Measurements from ENCODE around the gene FFAR3.
"Not testable (repeated sequence)": the region's sequence is repeated elsewhere in the genome, so short reads cannot be mapped to it uniquely, and the experiment has no call there.

The FFAR3 gene

DNA sequence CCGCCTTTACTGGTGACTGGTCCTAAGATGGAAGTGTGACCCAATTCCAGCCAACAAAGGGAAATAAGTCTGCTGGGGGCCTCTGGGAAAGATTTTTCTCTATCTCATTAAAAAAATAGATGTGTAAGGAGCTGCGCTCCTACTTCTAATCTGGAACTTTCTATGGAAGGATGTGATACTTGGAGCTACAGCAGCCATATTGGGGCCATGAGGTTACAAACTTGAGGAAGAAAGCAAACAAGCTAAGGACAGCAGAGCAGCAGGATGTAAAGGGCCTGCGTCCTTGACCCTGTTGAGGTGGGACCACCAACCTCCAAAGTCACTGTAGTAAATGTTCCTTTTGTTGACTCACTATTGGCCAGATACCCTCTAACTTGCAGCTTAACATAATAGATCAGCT is 20.1 kb downstream of the FFAR3 start:
- no peak for DNase-seq

GRCh38 chr19:35379545-35379944 is 21.3 kb downstream of the FFAR3 start:
- DNase-seq: not testable (repeated sequence)

- DNase-seq: no peak
These were observed 21.7 kb downstream of the FFAR3 start for GRCh38 chr19:35379992-35380391.

DNA sequence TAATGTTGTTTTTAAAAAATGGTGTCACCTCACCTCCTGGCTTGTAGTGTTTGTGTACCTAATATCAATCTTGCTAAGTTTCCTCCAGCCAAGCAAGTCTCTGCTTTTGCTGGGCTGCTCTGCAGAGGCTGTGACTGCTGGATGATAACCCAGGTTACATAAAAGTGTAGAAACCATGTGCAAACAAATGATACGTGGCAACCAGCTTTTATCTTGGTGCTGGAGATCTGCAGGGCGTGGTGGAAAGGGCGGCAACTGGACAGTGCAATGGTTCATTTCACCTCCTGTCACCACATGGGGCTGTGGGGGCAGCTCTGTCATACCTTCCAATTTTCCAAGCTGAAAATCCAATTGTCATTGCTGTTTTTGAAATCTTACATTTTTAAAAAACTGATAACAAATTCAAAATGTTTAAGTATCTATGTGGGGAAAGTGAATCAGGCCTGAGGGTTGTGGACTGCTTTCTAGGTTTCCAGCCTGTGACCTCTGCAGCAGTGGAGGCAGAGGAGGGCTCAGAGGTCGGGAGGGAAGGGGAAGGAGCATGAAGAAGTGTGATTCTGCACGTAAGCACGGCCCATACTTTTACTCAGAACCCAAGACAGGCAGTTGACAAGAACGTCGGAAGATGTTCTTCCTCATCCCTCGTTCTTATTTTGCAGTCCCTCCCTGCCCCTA is 22.3 kb downstream of the FFAR3 start:
- no peak for DNase-seq

DNA sequence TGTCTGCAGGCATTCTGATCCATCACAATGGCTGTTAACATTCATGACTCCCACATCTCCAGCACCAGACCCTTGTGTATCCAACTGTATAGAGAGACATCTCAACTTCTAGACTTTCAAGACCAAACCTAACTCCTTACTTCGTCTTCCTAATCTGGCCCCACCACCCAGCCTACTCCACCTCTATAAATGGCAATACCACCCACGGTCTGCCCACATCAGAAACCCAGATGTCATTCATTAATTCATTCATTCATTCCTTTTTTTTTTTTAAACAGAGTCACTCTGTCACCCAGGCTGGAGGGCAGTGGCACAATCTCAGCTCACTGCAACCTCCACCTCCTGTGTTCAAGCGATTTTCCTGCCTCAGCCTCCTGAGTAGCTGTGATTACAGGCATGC is 23.1 kb downstream of the FFAR3 start:
- no peak for DNase-seq

DNA sequence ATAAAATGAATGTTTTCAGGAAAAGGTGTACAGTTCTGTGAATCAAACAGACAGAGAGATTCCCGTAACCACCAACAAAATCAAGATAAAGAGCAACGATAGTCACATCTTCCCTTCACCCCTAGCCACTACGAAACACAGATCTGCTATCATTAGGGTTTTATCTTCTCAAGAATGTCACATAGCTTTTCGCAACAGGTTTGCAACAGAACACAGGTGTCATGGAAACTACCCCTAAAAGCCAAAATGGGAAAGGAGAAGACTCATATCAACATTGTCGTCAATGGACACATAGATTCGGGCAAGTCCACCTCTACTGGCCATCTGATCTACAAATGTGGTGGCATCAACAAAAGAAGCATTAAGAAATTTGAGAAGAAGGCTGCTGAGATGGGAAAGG is 23.7 kb downstream of the FFAR3 start:
- DNase-seq: no peak

GRCh38 chr19:35383536-35383935 is 25.3 kb downstream of the FFAR3 start:
- no peak for DNase-seq

DNA sequence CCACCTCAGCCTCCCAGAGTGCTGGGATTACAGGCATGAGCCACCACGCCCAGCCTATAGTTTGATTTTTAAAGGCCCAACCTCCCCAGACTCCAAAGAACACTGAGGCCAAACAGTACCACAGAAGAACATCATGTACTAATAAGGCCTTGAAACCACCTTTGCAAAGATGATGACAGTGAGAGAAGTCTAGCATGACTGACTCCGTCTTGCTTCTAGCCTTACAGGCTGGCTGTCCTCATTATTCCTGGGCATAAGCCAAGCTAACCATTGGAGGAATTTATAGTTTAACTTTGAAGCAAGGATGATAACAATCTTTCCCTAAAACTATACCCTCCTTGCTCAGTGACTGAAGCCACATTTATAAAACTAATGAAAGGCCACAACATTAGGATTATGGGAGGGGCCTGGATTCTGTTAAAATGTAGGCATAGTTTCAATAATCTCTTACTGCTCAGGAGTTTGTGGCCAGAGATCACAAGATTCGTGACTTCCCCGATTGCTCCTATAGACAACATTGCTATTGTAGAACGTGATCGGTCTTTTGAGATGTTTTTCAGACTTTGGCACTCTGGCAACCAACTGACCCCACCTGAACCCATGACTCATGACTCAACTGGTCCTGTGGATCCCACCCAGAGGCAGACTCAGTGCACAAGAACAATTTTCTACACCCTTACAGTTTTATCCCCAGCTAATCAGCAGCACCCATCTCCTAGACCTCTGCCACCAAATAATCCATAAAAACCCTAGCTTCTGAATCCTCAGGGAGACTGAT is 30.2 kb downstream of the FFAR3 start:
- no peak for DNase-seq

DNA sequence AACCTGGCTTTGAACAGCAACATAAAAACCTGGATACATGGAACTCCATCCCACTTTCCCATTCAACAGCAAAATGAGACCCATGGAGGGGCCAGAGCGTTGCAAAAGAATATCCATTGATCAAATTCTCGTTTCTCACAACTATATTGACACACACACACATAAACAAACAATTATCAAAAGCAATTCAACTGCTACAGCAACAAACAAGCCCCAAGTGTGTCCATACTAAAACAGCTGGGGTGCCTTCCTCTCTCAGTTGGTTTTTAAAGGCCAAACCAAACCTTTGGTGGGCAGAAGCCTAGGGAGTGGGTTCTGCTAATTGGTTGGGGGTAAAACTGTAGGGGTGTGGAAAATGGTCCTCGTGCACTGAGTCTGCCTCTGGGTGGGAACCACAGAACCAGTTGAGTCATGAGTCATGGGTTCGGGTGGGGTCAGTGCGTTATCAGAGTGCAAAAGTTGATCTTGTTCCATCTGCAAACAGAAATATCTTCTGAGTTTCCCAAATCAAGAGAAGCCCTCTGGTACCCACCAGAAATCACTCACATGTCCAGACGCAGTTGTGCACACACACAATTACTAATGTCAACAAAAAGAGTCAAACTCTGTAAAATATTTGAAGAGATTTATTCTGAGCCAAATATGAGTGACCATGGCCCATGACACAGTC is 31.1 kb downstream of the FFAR3 start:
- DNase-seq: no peak

DNA sequence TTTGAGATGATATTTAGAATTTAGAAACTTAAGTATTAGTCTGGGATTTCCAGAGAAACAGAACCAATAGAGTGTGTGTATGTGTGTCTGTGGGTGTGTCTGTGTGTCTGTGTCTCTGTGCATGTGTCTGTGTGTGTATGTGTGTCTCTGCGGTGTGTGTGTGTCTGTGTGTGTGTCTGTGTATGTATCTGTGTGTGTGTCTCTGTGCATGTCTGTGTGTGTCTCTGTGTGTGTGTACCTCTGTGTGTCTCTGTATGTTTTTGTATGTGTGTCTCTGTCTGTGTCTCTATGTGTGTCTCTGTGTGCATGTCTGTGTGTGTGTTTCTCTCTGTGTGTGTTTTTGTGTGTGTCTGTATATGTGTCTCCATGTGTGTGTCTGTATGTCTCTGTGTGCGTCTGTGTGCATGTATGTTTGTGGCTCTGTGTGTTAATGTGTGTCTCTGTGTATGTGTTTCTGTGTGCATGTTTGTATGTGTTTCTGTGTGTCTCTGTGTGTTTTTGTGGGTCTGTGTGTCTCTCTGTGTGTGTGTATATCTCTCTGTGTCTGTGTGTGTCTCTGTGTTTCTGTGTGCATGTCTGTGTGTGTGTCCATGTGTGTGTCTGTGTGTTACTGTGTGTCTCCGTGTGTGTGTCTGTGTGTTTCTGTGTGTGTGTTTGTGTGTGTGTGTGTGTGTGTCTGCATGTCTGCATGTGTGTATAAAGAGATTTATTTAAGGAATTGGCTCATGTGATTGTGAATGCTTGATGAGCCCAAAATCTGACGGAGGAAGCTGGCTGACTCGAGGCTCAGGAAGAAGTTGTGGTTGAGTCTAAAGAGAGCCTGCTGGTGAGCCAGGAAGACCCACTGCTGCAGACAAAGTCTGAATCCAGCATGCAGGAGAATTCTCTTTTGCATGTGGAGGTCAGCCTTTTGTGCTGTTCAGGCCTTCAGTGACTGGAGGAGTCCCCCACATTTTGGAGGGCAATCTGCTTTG is 34.8 kb downstream of the FFAR3 start:
- DNase-seq: no peak

DNA sequence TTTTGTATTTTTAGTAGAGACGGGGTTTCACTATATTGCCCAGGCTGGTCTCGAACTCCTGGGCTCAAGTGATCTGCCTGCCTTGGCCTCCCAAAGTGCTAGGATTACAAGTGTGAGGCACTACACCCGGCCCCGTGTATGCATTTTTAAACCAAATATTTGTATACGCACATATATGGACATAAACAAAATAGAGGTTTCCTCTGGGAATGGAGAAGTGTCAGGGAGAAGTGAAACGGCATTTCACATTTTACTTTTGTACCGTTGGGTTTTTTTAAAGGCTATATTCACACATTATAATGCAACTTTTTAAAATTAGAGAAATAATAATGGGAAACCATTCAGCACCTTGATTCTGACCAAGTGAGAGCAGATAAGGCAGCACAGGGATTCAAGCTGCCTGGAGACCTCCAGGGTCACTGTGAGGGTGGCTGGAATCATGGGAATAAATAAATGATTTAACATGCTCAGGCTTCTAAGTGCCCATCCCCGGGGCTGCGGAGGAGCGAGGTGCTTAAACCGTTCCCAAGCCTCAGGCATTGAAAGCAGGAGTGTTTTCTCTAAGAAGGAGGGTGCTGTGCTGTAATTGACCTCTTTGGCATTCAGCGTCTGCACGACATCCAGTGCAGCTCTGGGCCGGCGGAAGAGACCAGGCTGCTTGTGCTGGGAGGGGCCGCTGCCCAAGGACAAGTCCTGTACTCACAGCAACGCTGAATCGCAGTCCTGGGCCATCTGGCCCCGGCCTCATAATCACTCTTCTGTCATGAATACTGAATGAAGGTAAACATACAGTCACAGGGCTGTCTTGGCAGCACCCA is 37.3 kb downstream of the FFAR3 start:
- no peak for DNase-seq

DNA sequence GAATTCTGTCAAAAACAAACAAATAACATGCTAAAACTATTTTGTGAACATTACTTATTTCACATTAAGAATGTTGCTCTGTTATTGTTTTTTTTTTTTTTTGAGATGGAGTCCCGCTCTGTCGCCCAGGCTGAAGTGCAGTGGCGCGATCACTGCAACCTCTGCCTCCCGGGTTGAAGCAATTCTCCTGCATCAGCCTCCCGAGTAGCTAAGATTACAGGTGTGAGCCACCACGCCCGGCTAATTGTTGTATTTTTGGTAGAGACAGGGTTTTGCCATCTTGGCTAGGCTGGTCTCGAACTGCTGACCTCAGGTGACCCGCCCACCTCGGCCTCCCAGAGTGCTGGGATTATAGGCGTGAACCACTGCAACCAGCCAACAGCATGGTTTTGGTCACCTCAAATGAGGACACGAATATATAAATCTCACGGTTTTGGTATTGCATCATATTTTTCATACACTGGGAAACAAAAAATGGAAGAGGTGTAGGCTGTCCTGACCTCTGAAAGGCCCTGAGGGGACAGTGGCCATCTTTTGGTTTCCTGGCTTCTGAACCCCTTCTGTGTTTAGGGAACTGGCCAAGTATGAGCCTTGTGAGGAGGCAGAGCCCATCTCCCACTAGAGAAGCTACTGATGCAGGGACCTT is 38.1 kb downstream of the FFAR3 start:
- DNase-seq: no peak

GRCh38 chr19:35397064-35397463 is 38.8 kb downstream of the FFAR3 start:
- no peak for DNase-seq

DNA sequence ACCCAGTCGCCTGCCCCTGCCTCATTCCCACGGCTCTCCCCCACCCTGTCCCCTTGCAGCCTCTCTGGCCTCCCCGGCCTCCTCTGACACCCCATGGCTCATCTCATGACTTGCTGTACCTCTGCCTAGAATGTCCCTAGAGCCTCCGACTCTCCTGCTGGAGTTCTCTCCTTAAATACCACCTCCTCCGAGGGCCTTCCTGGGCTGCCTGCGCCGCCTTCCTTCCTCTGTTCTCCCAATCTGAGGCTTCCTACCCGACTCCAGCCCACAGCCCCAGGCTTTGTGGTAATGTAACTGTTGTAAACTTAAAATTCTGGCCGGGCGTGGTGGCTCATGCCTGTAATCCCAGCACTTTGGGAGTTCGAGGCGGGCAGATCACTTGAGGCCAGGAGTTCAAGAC is 40.3 kb downstream of the FFAR3 start:
- no peak for DNase-seq

- no peak for DNase-seq
These were observed 41.0 kb downstream of the FFAR3 start for GRCh38 chr19:35399231-35399630.

- DNase-seq: no peak
These were observed 41.9 kb downstream of the FFAR3 start for GRCh38 chr19:35399948-35400772.

GRCh38 chr19:35400773-35401100 is 42.5 kb downstream of the FFAR3 start:
- no peak for DNase-seq

GRCh38 chr19:35401416-35401815 is 43.2 kb downstream of the FFAR3 start:
- DNase-seq: not testable (repeated sequence)

DNA sequence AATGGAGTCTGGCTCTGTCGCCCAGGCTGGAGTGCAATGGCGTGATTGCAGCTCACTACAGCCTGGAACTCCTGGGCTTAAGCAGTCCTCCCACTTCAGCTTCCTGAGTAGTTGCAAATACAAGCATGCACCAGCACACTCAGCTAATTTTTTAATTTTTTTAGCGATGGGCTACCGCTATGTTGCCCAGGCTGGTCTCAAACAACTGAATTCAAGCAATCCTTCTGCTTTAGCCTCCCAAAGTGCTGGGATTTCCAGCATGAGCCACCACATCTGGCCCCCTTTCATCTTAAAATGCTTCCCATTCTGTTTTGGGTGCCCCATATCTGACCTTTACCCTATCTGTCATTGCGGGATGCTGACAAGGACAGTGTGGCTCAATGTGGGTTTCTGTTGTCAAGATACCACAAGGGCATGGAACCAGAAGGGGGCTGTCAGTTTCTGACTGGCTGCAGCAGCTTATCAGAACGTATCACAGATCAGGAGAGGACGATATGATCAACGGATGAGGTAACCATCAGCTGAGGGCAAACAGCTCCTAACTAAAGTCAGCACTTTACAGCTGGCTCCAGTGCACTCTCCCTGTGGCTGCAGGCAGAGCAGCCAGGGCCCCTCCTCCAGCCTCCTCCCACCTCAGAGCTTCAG is 45.0 kb downstream of the FFAR3 start:
- peak in 1 of 2 donors; percentile 10 for DNase-seq

Measured in CD4-positive, alpha-beta T cell treated with Interleukin-1 beta for 1 hour (primary cell).